ENCODE results near the gene POU5F1.

GRCh38 chr6:31145386-31145785 is 25.1 kb downstream of the POU5F1 start:
- TF ChIP-seq CTCF (IDR thresholded peaks at IDR 0.05) (no peak), POLR2A (IDR thresholded peaks at IDR 0.05) (no peak)

Measured in esophagus squamous epithelium (tissue), 4 donors.